Activated T-cell treated with anti-CD3 and anti-CD28 coated beads, Interleukin-2, amount 50 U/mL, for 24 hours (primary cell): ENCODE results near the gene CACNA1F.
A peak's percentile ranks its signal among the peaks of the same experiment; 100 is the strongest.

Experiments
- DNase-seq: peaks from one replicate; pipeline ENCODE4 v3.0.0-alpha.2; 2020
- H3K27ac Mint-ChIP-seq: 2 replicates; pipeline ENCODE4 v1.8.0; 2020; ENCODE audit warnings: mild to moderate bottlenecking, mixed read lengths
- H3K27me3 Mint-ChIP-seq: 2 replicates; pipeline ENCODE4 v1.8.0; 2020; ENCODE audit warnings: mixed read lengths
- H3K36me3 Mint-ChIP-seq: 2 replicates; pipeline ENCODE4 v1.8.0; 2020; ENCODE audit warnings: low read depth, mixed read lengths
- H3K4me1 Mint-ChIP-seq: 2 replicates; pipeline ENCODE4 v1.8.0; 2020; ENCODE audit warnings: low read depth, mixed read lengths
- H3K4me3 Mint-ChIP-seq: 2 replicates; pipeline ENCODE4 v1.8.0; 2020; ENCODE audit warnings: mild to moderate bottlenecking, moderate library complexity, mixed read lengths
- H3K9me3 Mint-ChIP-seq: 2 replicates; pipeline ENCODE4 v1.8.0; 2020; ENCODE audit warnings: mixed read lengths

The CACNA1F gene

DNA sequence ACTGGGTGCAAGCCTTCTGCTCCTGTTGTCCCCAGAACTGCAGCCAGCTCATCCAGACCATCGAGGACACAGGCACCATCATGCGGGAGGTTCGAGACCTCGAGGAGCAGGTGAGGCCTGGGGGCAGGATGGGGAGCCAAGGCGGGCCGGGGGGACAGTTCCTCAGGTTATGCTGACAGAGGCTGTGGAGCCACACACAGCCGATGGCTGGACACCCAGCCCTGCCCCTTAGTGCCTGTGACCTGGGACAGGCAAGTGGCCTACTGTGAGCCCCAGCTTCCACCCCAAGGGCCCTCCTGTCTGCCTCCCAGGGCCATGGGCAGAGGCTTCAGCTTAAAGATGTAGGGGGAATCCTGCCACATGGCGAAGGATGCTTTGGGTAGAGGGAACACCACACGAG lies 16.5 kb upstream of the CACNA1F start:
- peaks cover 43% of the 10 kb centered on the region for H3K36me3 Mint-ChIP-seq
- H3K27ac Mint-ChIP-seq: no peak overlapping the region
- peaks cover 2% of the 10 kb centered on the region for H3K4me1 Mint-ChIP-seq
- no peak overlapping the region for H3K4me3 Mint-ChIP-seq
- no peak for DNase-seq
- H3K9me3 Mint-ChIP-seq: no peaks in the 10 kb centered on the region
- peaks cover 8% of the 10 kb centered on the region for H3K27me3 Mint-ChIP-seq

DNA sequence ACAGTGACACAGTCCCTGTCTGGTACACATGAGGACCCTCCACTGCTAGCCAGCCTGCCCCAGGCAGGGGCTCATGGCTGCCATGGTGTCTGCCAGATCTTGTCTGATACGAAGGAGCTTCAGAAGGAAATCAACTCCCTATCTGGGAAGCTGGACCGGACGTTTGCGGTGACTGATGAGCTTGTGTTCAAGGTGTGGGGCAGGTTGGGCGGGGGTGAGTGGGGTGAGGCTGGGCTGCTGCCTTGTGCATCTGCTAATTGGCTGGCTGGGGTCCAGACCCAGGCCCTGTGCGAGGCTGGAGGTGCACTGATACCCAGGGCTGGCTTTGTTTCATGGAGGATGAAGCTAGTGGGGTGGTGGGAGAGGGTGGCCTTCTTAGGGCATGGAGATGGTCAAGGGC lies 15.9 kb upstream of the CACNA1F start:
- Mint-ChIP-seq H3K4me3 (no peak overlapping the region), H3K4me1 (peaks cover 2% of the 10 kb centered on the region), H3K27ac (no peak overlapping the region), H3K9me3 (no peaks in the 10 kb centered on the region), H3K27me3 (peaks cover 12% of the 10 kb centered on the region), H3K36me3 (peaks cover 45% of the 10 kb centered on the region)
- no peak for DNase-seq

DNA sequence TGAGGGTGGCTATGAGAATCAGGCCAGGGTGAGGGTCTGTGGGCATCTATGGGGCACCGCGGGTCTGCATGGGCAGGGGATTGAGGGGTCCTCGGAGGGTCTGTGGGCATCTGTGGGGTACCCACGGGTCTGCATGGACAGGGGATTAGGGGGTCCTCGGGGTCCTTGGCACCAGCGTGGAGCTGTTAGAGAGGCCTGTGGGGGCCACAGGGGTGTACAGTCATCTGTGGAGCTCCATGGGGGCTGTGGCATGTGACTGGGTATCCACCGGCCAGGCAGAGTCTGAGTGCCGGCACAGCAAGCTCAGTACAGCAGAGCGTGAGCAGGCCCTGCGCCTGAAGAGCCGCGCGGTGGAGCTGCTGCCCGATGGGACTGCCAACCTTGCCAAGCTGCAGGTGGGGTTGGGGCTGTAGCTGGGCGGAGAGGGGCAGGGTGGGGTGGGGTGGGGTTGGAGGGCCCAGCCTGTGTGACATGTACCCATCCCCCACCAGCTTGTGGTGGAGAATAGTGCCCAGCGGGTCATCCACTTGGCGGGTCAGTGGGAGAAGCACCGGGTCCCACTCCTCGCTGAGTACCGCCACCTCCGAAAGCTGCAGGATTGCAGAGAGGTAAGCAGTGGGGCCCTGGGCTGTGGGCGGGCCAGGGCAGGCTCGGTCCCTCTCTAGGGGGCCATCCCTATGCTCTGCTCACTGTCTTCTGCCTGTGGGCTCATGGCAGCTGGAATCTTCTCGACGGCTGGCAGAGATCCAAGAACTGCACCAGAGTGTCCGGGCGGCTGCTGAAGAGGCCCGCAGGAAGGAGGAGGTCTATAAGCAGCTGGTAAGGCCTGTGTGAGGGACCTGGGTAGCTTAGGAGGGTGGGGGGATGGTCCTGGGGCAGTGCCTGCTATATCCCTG lies 15.0 kb upstream of the CACNA1F start:
- Mint-ChIP-seq H3K4me1 (peaks cover 2% of the 10 kb centered on the region), H3K9me3 (no peaks in the 10 kb centered on the region), H3K4me3 (no peak overlapping the region), H3K27me3 (peaks cover 14% of the 10 kb centered on the region), H3K36me3 (peaks cover 50% of the 10 kb centered on the region), H3K27ac (peak overlapping the region; percentile 49)
- DNase-seq: no peak

DNA sequence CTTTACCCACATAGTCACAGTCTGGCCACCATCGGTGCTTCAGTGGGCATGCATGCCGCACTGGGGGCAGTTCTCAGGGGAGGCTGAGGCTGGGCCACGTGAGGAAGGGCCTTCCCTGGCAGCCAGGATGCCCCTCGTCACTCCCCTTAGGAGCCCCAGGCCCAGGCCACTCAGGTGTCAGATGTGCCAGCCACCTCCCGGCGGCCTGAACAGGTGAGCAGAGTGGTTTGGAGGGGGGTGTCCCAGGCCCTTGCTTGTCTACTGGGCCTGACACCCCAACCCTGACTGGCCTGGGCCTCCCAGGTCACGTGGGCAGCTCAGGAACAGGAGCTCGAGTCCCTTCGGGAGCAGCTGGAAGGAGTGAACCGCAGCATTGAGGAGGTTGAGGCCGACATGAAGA lies 14.2 kb upstream of the CACNA1F start:
- DNase-seq: no peak
- Mint-ChIP-seq H3K36me3 (peaks cover 58% of the 10 kb centered on the region), H3K9me3 (no peaks in the 10 kb centered on the region), H3K4me1 (peaks cover 2% of the 10 kb centered on the region), H3K27ac (no peak overlapping the region), H3K4me3 (no peak overlapping the region), H3K27me3 (peaks cover 19% of the 10 kb centered on the region)

DNA sequence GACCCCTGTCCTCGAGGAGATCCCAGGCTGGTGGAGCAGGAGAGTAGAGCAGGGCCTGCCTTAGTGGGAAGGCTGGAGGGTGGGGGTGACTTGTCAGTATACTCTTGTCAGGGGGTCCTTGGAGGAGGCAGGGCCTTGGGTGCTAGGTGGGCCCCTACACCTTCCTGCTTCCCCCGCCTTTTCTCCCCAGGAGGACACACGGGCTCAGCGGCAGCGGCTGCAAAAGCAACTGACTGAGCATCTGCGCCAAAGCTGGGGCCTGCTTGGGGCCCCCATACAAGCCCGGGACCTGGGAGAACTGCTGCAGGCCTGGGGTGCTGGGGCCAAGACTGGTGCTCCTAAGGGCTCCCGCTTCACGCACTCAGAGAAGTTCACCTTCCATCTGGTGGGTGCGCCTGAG lies 13.4 kb upstream of the CACNA1F start:
- Mint-ChIP-seq H3K9me3 (no peaks in the 10 kb centered on the region), H3K4me1 (peaks cover 2% of the 10 kb centered on the region), H3K36me3 (peaks cover 56% of the 10 kb centered on the region), H3K4me3 (no peak overlapping the region), H3K27me3 (peaks cover 19% of the 10 kb centered on the region), H3K27ac (no peak overlapping the region)
- no peak for DNase-seq

DNA sequence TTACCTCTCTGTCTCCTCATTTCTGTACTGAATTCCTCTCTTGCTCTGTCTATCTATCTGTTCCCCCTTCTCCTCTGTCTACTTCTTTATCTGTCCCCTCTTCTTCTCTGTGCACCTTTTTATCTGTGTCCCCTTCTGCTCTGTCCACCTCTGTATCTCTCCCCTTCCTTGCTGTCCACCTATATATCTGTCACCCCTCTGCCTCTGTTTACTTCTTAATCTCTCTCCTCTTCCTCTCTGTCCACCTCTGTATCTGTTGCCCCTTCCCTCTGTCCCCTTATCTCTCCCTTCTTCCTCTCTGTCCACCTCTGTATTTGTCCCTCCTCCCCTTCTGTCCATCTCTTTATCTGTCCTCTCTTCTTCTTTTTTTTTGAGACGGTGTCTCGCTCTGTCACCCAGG lies 11.1 kb upstream of the CACNA1F start:
- DNase-seq: no peak
- Mint-ChIP-seq H3K4me3 (no peak overlapping the region), H3K27ac (peak overlapping the region; percentile 24), H3K9me3 (no peaks in the 10 kb centered on the region), H3K27me3 (peaks cover 19% of the 10 kb centered on the region), H3K4me1 (peaks cover 8% of the 10 kb centered on the region), H3K36me3 (peaks cover 56% of the 10 kb centered on the region)

DNA sequence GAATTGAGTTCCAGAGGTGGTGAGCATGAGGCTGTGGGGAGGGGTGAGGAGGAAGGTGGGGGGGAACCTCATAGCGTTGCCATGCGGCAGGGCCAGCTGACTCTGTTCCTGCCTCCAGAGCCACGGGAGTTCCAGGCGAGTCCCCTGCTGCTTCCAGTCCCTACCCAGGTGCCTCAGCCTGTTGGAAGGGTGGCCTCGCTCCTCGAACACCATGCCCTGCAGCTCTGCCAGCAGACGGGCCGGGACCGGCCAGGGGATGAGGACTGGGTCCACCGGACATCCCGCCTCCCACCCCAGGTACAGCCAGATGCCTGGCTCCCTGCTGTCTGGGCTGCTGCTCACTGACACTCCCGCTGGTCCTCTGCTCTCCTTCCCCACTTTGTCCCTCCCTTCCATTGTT lies 10.0 kb upstream of the CACNA1F start:
- Mint-ChIP-seq H3K27ac (no peak overlapping the region), H3K36me3 (peaks cover 50% of the 10 kb centered on the region), H3K9me3 (no peaks in the 10 kb centered on the region), H3K4me1 (peaks cover 11% of the 10 kb centered on the region), H3K27me3 (peaks cover 15% of the 10 kb centered on the region), H3K4me3 (no peak overlapping the region)
- DNase-seq: no peak

DNA sequence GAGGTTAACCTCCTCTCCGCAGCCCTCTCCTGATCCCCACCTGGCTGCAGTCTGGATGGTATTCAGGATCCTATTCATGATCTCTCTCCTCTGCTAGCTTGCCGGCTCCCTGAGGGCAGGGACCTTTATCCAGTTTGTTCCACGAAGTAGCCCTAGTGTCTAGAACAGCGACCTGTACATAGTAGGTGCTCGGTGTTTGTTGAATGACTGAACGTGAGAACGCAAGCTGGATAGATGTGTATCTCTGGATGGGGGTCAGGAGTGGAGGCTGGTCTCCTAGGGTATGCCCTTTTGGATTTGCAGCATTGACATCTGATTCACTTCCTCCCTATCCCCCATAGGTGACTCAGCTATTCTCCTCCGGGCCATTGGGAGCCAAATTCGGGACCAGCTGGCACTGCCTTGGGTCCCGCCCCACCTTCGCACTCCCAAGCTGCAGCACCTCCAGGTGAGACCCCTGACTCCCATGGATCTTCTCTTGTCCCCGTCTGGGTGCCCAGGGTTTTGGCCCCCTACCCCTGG lies 9.5 kb upstream of the CACNA1F start:
- H3K27ac Mint-ChIP-seq: no peak overlapping the region
- peaks cover 46% of the 10 kb centered on the region for H3K36me3 Mint-ChIP-seq
- DNase-seq: no peak
- H3K4me1 Mint-ChIP-seq: peaks cover 11% of the 10 kb centered on the region
- H3K9me3 Mint-ChIP-seq: no peaks in the 10 kb centered on the region
- no peak overlapping the region for H3K4me3 Mint-ChIP-seq
- H3K27me3 Mint-ChIP-seq: peaks cover 15% of the 10 kb centered on the region

DNA sequence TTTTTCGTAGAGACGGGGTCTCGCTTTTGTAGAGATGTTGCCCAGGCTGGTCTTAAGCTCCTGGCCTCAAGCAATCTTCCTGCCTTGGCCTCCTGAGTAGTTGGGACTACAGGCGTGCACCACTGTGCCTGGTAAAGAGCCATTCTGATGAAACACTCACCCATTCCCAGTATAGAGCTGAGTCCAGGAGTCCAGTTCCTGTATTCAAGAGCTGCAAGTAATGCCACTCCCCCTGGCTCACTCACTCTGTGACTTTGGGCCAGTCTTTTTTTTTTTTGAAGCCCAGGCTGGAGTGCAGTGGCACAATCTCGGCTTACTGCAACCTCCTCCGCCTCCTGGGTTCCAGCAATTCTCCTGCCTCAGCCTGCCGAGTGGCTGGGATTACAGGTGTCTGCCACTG lies 5.6 kb upstream of the CACNA1F start:
- no peaks in the 10 kb centered on the region for H3K9me3 Mint-ChIP-seq
- no peak for DNase-seq
- no peak overlapping the region for H3K4me3 Mint-ChIP-seq

DNA sequence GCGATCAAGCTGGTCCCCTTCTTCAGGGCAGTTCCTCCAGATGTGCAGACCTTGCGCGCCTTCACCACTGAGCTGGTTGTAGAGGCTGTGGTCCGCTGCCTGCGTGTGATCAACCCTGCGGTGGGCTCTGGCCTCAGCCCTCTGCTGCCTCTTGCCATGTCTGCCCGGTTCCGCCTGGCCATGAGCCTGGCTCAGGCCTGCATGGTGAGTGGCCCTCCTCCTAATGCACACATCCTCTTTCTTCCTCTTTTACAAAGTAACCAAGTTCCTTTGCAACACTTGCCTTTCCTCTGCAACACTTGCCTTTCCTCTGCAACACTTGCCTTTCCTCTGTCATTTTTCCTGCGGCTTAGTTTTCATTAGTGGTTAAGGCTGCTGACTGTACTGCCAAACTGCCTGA lies 3.9 kb upstream of the CACNA1F start:
- Mint-ChIP-seq H3K9me3 (no peaks in the 10 kb centered on the region), H3K27me3 (peaks cover 9% of the 10 kb centered on the region), H3K36me3 (peaks cover 19% of the 10 kb centered on the region), H3K4me1 (peaks cover 27% of the 10 kb centered on the region), H3K27ac (peak overlapping the region; percentile 20), H3K4me3 (peak overlapping the region; percentile 90)
- DNase-seq: no peak

More for the DNA sequence above, 5.6 kb upstream of the CACNA1F start:
- no peak overlapping the region for H3K27ac Mint-ChIP-seq
- peaks cover 10% of the 10 kb centered on the region for H3K27me3 Mint-ChIP-seq
- peaks cover 27% of the 10 kb centered on the region for H3K4me1 Mint-ChIP-seq
- peaks cover 33% of the 10 kb centered on the region for H3K36me3 Mint-ChIP-seq

DNA sequence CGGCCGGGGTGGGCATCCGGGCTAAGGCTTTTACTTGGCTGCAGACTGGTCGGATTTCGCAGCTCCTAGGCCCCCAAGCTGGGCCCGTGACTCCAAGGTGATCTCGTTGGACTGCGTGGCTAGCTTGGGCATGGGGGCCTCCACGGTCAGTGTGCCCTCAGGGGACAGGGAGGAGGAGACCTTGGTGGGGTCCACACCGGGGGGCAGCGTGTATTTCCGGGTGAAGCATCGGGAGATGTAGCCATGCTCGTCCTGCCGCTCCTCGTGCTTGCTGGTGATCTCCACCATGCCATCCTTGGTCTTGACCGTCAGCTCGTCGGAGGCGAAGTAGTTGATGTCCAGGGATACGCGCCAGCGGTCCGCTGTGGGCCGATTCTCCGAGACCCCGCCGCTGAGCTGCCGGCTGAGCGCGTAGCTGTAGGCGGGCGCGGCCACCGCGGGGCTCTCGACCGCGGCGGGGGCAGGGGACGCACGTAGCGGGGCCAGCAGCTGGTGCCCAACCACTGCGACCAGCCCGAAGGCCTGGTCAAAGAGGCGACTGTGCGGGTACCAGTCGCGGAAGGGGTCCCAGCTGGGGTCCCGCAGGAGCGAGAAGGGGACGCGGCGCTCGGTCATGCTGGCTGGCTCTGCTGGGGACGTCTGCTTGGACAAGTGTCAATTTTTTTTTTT lies 881 bp upstream of the CACNA1F start:
- peaks cover 8% of the 10 kb centered on the region for H3K36me3 Mint-ChIP-seq
- peaks cover 5% of the 10 kb centered on the region for H3K27me3 Mint-ChIP-seq
- no peak overlapping the region for H3K27ac Mint-ChIP-seq
- DNase-seq: no peak
- H3K9me3 Mint-ChIP-seq: no peaks in the 10 kb centered on the region
- peaks cover 34% of the 10 kb centered on the region for H3K4me1 Mint-ChIP-seq
- H3K4me3 Mint-ChIP-seq: no peak overlapping the region

DNA sequence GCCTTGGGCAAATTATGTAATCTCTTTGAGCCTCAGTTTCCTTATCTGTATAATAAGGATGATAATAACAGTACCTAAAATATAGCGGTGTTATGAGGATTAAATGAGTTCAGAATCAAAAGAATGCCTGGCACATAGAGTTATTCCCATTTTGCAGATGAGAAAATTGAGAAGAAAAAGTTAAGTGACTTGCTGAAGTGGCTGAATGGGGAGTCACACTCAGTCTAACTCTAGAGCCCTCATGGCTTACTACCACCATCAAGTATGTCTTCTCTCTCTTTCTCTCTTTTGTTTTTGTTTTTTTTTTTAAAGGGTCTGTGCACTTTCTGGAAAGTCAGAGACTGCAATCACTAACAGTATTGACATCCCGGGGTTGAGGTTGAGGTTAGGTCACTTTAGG lies 615 bp downstream of the CACNA1F start:
- peaks cover 5% of the 10 kb centered on the region for H3K27me3 Mint-ChIP-seq
- no peak overlapping the region for H3K27ac Mint-ChIP-seq
- peaks cover 31% of the 10 kb centered on the region for H3K4me1 Mint-ChIP-seq
- H3K4me3 Mint-ChIP-seq: no peak overlapping the region
- H3K9me3 Mint-ChIP-seq: no peaks in the 10 kb centered on the region
- H3K36me3 Mint-ChIP-seq: peaks cover 6% of the 10 kb centered on the region
- no peak for DNase-seq

DNA sequence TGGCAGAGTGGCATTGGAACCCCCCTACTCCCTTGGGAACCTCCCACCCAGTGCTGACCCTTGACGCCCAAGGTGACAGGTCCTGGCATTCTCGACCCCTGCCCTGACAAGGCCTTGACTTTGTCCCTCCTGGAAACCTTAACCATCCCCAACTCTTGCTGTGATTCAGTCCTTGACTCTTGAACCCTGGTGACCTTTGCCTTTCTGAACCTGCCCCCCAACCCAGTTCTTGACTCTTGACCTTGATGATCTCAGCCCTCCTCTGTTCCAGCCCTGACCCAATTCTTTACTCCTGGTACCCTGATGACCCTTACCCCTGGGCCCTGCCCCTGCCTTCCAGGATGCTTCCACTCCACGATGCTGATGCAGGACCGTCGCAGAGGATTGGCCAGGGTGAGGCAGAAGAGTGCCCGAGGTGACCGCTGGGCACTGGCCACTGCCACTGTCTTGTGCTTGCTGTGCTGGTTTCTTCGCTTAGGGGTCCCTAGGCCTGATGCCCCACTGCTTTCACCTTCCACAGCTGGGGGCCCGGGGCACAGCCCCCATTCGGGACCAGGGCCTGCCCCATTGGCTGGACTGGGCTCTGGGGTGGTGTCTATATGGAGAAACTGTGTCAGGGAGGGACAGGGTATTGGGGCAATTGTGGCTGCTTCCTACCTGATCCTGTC lies 1.7 kb downstream of the CACNA1F start:
- Mint-ChIP-seq H3K36me3 (peaks cover 4% of the 10 kb centered on the region), H3K9me3 (no peaks in the 10 kb centered on the region), H3K4me1 (peaks cover 20% of the 10 kb centered on the region), H3K27me3 (peaks cover 9% of the 10 kb centered on the region), H3K27ac (peak overlapping the region; percentile 83), H3K4me3 (peak overlapping the region; percentile 64)
- no peak for DNase-seq

DNA sequence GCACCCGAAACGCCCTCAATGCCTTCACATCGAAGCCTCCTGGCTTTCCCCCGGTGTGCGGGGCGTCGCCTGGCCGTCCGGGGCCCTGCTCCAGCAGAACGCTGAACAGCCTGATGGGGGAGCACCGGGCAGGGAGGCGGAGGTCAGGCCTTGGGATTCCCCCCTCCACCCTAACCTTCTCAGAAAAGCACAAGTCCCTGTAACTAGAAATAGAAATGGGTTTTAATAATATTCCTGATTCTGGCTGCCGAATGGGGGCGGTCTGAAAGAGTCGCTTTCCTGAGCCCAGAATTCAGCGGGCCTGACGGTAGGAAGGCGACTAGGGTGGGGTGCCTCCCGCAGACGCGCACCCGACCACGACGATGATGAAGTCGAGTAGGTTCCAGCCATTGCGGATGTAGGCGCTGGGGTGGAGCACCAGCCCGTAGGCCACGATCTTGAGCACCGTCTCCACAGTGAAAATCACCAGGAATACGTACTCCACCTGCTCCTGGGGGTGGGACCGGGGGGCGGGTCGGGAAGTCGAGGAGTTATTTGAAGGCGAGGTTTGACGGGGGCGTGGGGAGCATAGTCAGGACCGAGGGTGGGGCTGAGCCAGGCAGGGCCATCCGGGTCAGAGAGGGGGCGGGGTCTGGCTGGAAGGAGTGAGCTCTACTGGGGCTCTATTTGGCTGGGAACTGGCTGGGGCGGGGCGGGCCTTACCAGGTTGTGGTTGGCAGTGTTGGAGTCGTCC lies 2.5 kb downstream of the CACNA1F start:
- H3K9me3 Mint-ChIP-seq: no peaks in the 10 kb centered on the region

More for the DNA sequence above, 2.5 kb downstream of the CACNA1F start:
- Mint-ChIP-seq H3K27ac (peak overlapping the region; percentile 83), H3K4me1 (peaks cover 18% of the 10 kb centered on the region), H3K4me3 (peak overlapping the region; percentile 64), H3K36me3 (peaks cover 4% of the 10 kb centered on the region), H3K27me3 (peaks cover 10% of the 10 kb centered on the region)
- DNase-seq: peak; percentile 72
